HT1080 (cell line): ENCODE data around the gene MMP20. TPM values are rescaled to one million over a fixed set of nuclear protein-coding genes. Genes with fewer than 3 reads are reported as not detected.

ENCODE experiments used
- DNase-seq: peaks from one replicate; pipeline ENCODE4 v3.0.0-alpha.2; 2015; ENCODE audit warnings: low read depth
- total RNA-seq: library from RNA; depleted of rRNA; stranded (reverse); fragments of >200 nt; shearing (Covaris generic); gene quantifications from 2 replicates; pipeline ENCODE4 v1.2.3, GENCODE V29; 2014

The MMP20 gene
- total RNA-seq, 1 experiment from 2014 or later: not detected

- DNase-seq: peak; percentile 22
These were observed 32.2 kb downstream of the MMP20 start for GRCh38 chr11:102592634-102593581.

- no peak for DNase-seq
These were observed 33.0 kb downstream of the MMP20 start for GRCh38 chr11:102592131-102592530.

- DNase-seq: no peak
These were observed 33.9 kb downstream of the MMP20 start for GRCh38 chr11:102591160-102591718.

- DNase-seq: no peak
These were observed 34.7 kb downstream of the MMP20 start for GRCh38 chr11:102590276-102591049.

GRCh38 chr11:102589047-102589459 is 36.1 kb downstream of the MMP20 start:
- no peak for DNase-seq

- DNase-seq: no peak
These were observed 37.4 kb downstream of the MMP20 start for GRCh38 chr11:102587722-102588121.

GRCh38 chr11:102583141-102583873 is 41.8 kb downstream of the MMP20 start:
- peak; percentile 50 for DNase-seq

GRCh38 chr11:102582140-102582539 is 43.0 kb downstream of the MMP20 start:
- no peak for DNase-seq

- DNase-seq: no peak
These were observed 44.1 kb downstream of the MMP20 start for GRCh38 chr11:102581066-102581465.

- peak; percentile 13 for DNase-seq
These were observed 44.8 kb downstream of the MMP20 start for GRCh38 chr11:102580185-102580951.

GRCh38 chr11:102577723-102578122 is 47.4 kb downstream of the MMP20 start:
- DNase-seq: no peak

- DNase-seq: peak; percentile 50
These were observed 48.0 kb downstream of the MMP20 start for GRCh38 chr11:102577182-102577581.

GRCh38 chr11:102576350-102576749 is 48.8 kb downstream of the MMP20 start:
- DNase-seq: no peak

GRCh38 chr11:102575012-102575411 is 50.1 kb downstream of the MMP20 start:
- DNase-seq: no peak

GRCh38 chr11:102573851-102574250 is 51.3 kb downstream of the MMP20 start:
- no peak for DNase-seq

GRCh38 chr11:102572554-102573220 is 52.4 kb downstream of the MMP20 start:
- DNase-seq: no peak

GRCh38 chr11:102568851-102569250 is 56.3 kb downstream of the MMP20 start:
- no peak for DNase-seq

- no peak for DNase-seq
These were observed 59.0 kb downstream of the MMP20 start for GRCh38 chr11:102566112-102566511.

GRCh38 chr11:102564110-102564509 is 61.0 kb downstream of the MMP20 start:
- DNase-seq: peak; percentile 85

GRCh38 chr11:102561636-102562035 is 63.5 kb downstream of the MMP20 start:
- no peak for DNase-seq
